RWPE2 (cell line): Measurements from ENCODE around the gene CFAP210.

Experiments used
- ATAC-seq: fragments of 200-7000 bp; cut with Tn5 transposase; 3 replicates; pipeline ENCODE4 v1.9.1; 2021; ENCODE audit warnings: low read depth
- DNase-seq: peaks from one replicate; pipeline ENCODE4 v3.0.0-alpha.2; 2020; ENCODE audit warnings: low spot score
- H3K27ac ChIP-seq: fragments of 450-650 bp; 2 replicates; pipeline ENCODE4 v1.5.1; 2017; ENCODE audit warnings: mild to moderate bottlenecking; ENCODE audit not compliant: poor library complexity, severe bottlenecking
- H3K27me3 ChIP-seq: fragments of 250-450 bp; sonication (Bioruptor Pico); 2 replicates; pipeline ENCODE4 v1.5.1; 2021; ENCODE audit warnings: mild to moderate bottlenecking, moderate library complexity; ENCODE audit not compliant: insufficient read depth, poor library complexity, severe bottlenecking
- H3K36me3 ChIP-seq: fragments of 250-450 bp; sonication (Bioruptor Pico); 2 replicates; pipeline ENCODE4 v1.5.1; 2020; ENCODE audit warnings: low read depth, mild to moderate bottlenecking, moderate library complexity
- H3K4me1 ChIP-seq: fragments of 250-450 bp; sonication (Bioruptor Pico); 2 replicates; pipeline ENCODE4 v1.5.1; 2021; ENCODE audit warnings: mild to moderate bottlenecking, moderate library complexity; ENCODE audit not compliant: insufficient read depth, poor library complexity, severe bottlenecking
- H3K4me3 ChIP-seq: fragments of 250-450 bp; sonication (Bioruptor Pico); 2 replicates; pipeline ENCODE4 v1.5.1; 2021; ENCODE audit warnings: mild to moderate bottlenecking, moderate library complexity; ENCODE audit not compliant: severe bottlenecking
- H3K9me3 ChIP-seq: fragments of 250-450 bp; sonication (Bioruptor Pico); 2 replicates; pipeline ENCODE4 v1.5.1; 2021; ENCODE audit warnings: mild to moderate bottlenecking, moderate library complexity; ENCODE audit not compliant: severe bottlenecking
- TF ChIP-seq, protein P1 (sequence below): fragments of 450-650 bp; IDR thresholded peaks from one replicate; pipeline ENCODE4 v1.5.1; 2017; ENCODE audit warnings: mild to moderate bottlenecking, moderate library complexity; ENCODE audit not compliant: poor library complexity, severe bottlenecking

The CFAP210 gene

GRCh38 chr2:169649278-169649677 is 44.9 kb downstream of the CFAP210 start:
- Histone ChIP-seq H3K36me3 (no peaks in the 10 kb centered on the region), H3K27me3 (peaks cover 3% of the 10 kb centered on the region), H3K9me3 (no peaks in the 10 kb centered on the region), H3K4me3 (no peak overlapping the region), H3K27ac (no peak overlapping the region), H3K4me1 (no peaks in the 10 kb centered on the region)
- DNase-seq (no peak), ATAC-seq (0 out of 3 replicates have a peak, but pooled peaks have one; percentile 26)
- TF ChIP-seq, protein P1, sequence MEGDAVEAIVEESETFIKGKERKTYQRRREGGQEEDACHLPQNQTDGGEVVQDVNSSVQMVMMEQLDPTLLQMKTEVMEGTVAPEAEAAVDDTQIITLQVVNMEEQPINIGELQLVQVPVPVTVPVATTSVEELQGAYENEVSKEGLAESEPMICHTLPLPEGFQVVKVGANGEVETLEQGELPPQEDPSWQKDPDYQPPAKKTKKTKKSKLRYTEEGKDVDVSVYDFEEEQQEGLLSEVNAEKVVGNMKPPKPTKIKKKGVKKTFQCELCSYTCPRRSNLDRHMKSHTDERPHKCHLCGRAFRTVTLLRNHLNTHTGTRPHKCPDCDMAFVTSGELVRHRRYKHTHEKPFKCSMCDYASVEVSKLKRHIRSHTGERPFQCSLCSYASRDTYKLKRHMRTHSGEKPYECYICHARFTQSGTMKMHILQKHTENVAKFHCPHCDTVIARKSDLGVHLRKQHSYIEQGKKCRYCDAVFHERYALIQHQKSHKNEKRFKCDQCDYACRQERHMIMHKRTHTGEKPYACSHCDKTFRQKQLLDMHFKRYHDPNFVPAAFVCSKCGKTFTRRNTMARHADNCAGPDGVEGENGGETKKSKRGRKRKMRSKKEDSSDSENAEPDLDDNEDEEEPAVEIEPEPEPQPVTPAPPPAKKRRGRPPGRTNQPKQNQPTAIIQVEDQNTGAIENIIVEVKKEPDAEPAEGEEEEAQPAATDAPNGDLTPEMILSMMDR = no peak

DNA sequence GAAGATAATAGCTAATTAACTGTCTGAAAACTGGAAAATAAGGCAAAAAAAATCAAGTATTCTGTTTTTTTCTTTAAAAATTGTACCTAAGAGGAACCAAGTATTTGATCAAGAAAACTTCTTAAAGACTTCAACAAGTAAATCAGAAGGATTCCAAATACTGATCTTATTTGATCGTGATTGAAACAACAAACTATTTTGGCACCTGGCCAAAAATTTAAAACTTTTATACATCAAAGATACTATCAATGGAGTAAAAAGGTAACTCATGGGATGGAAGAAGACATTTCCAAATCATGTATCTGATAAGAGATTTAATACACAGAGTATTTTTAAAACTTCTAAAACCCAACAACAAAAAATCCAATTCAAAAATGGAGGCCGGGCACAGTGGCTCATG is 46.7 kb downstream of the CFAP210 start:
- no peak for DNase-seq

DNA sequence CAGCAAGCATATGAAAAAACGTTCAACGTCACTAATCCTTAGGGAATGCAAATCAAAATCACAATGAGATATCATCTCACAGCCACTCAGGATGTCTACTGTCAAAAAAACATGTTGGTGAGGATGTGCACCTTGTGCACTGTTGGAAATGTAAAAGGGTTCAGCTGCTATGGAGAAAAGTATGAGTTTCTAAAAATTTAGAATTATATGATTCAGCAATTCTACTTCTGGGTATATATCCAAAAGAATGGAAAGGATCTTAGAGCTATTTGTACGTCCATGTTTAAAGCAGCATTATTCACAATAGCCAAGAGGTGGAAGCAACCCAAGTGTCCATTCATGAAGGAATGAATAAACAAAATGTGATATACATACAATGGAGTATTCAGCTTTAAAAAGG is 50.0 kb downstream of the CFAP210 start:
- H3K27ac ChIP-seq = no peak overlapping the region
- no peak for ATAC-seq
- DNase-seq = no peak
- TF ChIP-seq, protein P1 = no peak
- no peak overlapping the region for H3K4me3 ChIP-seq
- no peaks in the 10 kb centered on the region for H3K4me1 ChIP-seq
- no peaks in the 10 kb centered on the region for H3K27me3 ChIP-seq
- no peaks in the 10 kb centered on the region for H3K9me3 ChIP-seq
- H3K36me3 ChIP-seq = peaks cover 8% of the 10 kb centered on the region; the same call in 1 of the 2 replicates

More for the DNA sequence above, 46.7 kb downstream of the CFAP210 start:
- Histone ChIP-seq H3K27me3 (no peaks in the 10 kb centered on the region), H3K27ac (no peak overlapping the region), H3K9me3 (no peaks in the 10 kb centered on the region), H3K36me3 (no peaks in the 10 kb centered on the region), H3K4me1 (no peaks in the 10 kb centered on the region), H3K4me3 (no peak overlapping the region)
- TF ChIP-seq, protein P1 = no peak
- ATAC-seq = no peak

- Histone ChIP-seq H3K27ac (no peak overlapping the region), H3K4me1 (peaks cover 9% of the 10 kb centered on the region), H3K9me3 (no peaks in the 10 kb centered on the region), H3K36me3 (peaks cover 33% of the 10 kb centered on the region), H3K4me3 (no peak overlapping the region), H3K27me3 (no peaks in the 10 kb centered on the region)
- TF ChIP-seq, protein P1 = no peak
- ATAC-seq = no peak
- DNase-seq = no peak
Measured at GRCh38 chr2:169641464-169641863, 52.7 kb downstream of the CFAP210 start.

DNA sequence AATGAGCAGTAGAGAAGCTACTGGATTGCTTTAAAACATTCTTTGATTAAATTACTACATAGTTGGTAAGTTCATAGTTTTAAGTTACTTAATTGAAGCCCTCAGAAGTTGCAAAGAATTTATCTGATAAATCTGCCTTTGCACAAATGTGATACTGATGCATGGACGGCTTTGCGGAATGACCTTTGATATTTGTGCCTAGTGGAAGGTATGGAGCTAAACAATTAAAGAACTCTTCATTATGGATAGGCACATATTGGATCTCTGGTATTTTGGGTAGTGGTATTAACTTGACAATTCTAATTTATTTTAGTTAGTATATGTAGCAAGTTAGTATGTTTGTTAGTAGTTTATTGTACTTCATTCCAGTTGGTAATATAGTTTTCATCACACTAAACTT is 54.1 kb downstream of the CFAP210 start:
- TF ChIP-seq, protein P1 = no peak
- H3K9me3 ChIP-seq = no peaks in the 10 kb centered on the region
- peaks cover 47% of the 10 kb centered on the region for H3K36me3 ChIP-seq
- DNase-seq (no peak), ATAC-seq (no peak)
- no peak overlapping the region for H3K27ac ChIP-seq
- no peak overlapping the region for H3K4me3 ChIP-seq
- H3K4me1 ChIP-seq = peaks cover 9% of the 10 kb centered on the region
- H3K27me3 ChIP-seq = no peaks in the 10 kb centered on the region
